HPDE6-E6E7 (cell line): ENCODE measurements around the gene TM9SF3.

Experiments
- DNase-seq: peaks from one replicate; pipeline ENCODE4 v3.0.0; 2011; ENCODE audit warnings: missing footprints; ENCODE audit errors: extremely low spot score

Gene TM9SF3

GRCh38 chr10:96511044-96511945 lies 75.5 kb downstream of the TM9SF3 start:
- DNase-seq, result no peak

GRCh38 chr10:96509017-96509641 lies 77.7 kb downstream of the TM9SF3 start:
- no peak for DNase-seq

- DNase-seq, result no peak
These were observed 79.8 kb downstream of the TM9SF3 start for GRCh38 chr10:96507044-96507443.

GRCh38 chr10:96505150-96506136 lies 81.4 kb downstream of the TM9SF3 start:
- DNase-seq, result peak; percentile 72

DNA sequence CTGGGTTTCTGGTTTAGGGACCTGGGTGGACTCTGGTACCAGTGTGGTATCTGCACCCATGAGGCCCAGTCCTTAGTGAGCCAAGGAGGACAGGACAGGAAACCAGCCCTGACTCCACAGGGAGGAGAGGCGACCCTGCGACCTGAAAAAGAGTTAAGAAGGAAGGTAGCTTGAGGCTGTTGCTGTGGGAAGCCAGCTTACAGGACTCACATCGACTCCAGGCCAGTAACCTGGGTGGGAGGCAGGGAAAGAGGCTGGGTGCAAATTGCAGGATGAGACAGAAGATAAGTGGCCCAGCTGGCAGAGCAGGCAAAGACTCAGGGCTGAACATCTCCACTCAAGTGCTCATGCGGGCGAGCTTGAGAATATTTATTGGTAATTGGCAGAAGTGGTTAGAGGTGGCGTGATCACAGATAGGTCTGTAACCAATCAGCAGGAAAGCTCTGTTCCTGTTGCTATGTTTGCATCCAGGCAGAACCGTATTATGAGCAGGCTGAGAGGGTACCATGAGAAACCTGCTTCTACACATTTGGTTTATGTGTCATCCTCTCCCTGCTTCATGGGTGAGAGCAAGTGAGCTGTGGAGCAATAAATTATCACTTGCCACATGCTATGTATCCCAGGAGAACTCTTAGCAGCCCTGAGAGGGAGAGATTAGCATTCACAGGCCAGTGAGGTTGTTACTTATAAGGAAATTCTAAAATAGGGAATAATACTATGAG lies 84.1 kb downstream of the TM9SF3 start:
- no peak for DNase-seq

DNA sequence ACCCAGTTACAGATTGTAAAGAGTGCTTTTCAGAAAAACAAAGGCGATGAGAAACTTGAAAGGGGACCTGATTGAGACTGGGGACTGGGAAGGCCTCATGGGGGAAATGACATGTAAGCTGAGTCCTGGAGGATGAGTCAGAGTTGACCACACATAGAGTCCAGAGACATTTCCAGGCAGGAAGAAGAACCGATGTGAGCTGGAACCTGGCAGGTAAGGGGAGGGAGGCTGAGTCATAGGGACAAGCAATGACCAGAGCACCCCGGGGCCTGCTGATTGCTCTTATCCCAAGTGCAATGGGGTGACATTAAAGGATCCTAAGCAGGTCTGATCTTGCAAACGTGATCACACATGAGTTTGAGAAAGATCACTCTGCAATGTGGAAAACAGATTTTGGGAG lies 84.8 kb downstream of the TM9SF3 start:
- peak; percentile 78 for DNase-seq

- no peak for DNase-seq
These were observed 86.3 kb downstream of the TM9SF3 start for GRCh38 chr10:96500519-96500918.

- DNase-seq, result no peak
These were observed 86.8 kb downstream of the TM9SF3 start for GRCh38 chr10:96500050-96500449.

DNA sequence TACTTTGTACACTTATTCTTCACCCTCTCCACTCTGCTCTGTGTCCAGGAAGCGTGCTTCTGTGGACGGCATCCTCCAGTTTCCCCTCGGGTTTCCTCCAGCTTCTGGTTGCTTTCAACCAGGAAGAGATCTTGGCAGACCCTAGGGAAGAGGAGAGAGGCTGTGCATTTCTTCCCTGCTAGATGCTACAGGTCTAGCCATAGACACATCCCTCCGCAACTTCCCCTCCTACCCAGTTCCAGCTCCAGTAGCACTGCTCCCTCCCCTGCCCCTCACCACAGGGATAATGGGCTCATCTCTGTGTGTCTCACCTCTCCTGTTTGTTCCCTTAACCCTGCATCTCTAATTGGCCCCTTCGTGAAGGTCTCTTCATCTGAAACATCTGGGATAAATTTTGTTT lies 89.4 kb downstream of the TM9SF3 start:
- no peak for DNase-seq

DNA sequence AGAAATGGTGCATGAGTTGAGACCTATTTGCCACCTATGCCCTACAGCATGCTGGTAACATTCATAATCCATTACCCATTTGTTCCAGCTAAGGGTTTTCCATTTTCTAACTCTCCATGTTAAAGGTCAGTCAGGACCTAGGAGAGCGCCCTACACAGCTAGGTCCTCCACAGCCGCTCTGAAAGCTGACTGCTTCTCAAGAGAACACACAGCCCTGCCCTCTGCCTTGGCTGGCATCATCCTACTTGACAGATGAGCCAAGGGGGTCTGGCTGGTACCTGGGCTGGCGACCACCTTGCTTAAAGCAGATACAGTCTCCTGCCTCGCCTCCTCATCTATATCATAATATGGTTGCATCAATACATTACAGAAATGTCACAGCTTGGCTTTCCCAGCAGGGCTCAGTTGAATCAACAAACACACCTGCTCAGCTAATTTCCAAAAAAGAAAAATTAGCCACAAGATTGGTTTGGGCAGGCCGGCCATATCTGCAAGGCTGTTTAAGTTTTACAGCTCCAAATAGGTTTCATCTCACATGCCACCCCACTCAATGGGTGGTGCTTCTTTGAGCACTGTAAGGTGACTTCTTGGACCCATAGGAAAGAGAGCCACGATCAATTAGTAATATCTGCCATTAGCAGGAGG lies 90.4 kb downstream of the TM9SF3 start:
- no peak for DNase-seq

- no peak for DNase-seq
These were observed 91.3 kb downstream of the TM9SF3 start for GRCh38 chr10:96495544-96495943.

DNA sequence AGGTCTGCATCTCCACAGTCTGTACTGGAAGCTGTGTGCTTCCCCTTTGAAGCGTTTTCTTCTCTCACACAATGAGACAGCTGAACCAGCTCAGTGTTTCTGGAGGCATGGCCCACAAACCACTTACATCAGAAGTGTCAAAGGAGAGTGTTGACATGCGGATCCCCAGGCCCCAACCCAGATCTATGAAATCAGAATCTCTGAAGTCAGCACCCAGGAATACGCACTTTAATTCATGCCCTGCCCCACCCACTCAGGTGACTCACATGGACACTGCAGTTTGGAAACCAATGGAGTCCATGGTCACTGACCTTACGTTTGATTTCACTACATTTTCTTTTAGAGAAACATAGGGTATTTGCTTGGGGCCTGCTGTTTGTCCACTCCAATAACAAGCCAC lies 92.1 kb downstream of the TM9SF3 start:
- DNase-seq, result no peak

DNA sequence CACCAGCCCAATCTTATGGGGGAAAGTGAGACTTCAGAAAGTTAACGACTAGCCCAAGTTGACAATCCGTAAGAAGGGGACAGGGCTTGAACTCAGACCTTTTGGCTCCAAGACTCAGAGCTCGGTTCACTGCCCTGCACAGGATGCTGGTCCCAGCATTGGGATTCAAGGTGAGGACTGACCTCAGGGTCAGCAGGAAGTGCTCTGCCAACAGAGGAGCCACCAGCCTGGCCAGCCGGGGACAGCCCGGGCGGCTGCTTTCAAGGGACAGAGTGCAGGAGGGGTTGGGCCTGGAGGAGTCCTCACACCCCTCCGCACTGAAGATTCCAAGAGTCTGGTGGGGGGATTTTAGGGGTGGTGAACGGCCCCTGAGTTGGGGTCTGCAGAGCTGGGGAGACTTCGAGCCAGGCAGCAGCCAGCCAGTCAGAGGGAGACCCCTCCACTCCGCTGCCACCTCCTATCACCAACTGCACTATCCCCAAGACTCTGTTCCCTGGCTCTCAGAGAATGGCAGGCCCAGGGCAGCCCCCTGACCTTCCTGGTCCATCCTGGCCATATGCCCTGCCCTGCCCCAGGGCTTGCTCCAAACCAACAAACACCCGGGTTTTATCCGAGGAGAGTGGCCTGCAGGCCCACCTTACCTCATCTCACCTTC lies 92.8 kb downstream of the TM9SF3 start:
- no peak for DNase-seq

GRCh38 chr10:96493254-96493653 lies 93.6 kb downstream of the TM9SF3 start:
- DNase-seq, result no peak

- DNase-seq, result no peak
These were observed 95.5 kb downstream of the TM9SF3 start for GRCh38 chr10:96491303-96491702.

GRCh38 chr10:96488161-96488935 lies 98.5 kb downstream of the TM9SF3 start:
- no peak for DNase-seq

DNA sequence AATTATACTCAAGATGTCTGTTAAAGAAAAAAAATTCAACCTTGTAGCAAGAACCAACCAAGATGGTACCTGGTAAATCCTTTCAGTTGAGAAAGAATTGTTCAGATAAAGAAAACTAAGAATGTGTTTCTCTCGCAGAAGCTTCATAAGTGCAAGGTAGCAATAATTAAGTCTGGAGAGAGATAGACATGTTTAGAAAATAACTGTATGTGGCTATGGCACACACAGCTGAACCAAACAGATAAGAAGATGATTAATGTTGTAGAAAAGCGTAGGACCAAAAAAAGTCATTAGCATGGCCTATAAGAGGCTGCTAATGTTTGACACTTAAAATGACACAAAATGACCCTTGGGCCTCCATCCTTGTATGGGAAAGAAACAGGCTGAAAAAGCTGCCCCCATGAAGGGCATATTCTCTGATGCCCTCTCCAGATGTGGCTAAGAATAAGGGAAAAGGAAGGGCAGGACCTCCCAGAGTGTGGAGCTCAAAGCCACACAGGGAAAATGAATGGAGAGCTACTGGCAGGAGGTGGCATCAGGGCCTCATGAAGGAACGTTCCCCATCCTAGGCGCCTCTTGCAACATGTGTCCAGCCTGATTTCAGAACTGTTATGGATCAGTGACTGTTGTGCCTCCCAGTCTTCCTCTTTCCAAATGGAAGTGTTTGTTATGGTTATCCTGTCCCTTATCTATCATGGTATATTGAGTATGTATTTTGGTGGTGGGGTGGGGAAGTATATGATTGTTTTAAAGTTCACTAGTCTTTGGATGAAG lies 103.8 kb downstream of the TM9SF3 start:
- no peak for DNase-seq

DNA sequence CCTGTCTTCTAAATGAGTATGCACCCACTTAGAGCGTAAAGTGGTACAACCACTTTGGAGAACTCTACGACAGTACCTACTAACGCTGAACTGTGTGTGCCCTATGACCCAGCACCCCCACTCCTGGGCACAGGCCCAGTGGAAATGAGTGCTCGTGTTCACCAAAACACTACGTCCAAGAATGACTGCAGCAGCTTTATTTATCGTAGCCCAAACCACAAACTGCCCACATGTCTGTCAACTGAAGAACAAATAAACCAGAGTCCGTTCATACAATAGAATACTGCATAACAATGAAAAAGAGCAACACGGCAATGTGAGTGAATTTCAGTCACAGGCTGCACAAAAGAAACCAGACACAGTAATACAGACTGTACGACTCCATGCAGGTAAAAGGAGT lies 108.5 kb downstream of the TM9SF3 start:
- no peak for DNase-seq

DNA sequence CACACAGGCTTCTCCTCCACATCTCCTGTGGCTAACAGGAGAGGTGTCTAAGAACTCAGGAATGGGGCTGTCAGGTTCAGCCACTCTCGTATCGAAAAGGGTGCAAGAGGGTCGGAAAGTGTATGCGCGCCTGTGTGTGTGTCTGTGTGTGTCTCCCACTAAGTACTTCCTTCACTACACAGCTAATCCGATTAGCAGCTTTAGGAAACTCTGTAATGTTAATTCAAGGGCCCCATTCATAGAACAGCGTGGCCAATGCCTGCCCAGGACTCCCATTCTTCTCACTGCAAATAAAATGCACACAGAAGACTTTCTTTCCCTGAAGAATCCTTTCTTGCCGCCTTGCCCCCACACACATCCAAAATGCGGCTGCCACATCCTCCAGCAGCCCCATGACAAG lies 112.9 kb downstream of the TM9SF3 start:
- no peak for DNase-seq
